Stimulated activated CD4-positive, alpha-beta T cell treated with anti-CD3 and anti-CD28 coated beads, Interleukin-4, amount 100 ng/mL, for 24 hours (primary cell): ENCODE data around the gene CLEC4M.
"Not testable (repeated sequence)": the region's sequence is repeated elsewhere in the genome, so short reads cannot be mapped to it uniquely, and the experiment has no call there.

ENCODE experiments used
- DNase-seq: peaks from one replicate; pipeline ENCODE4 v3.0.0-alpha.2; 2020

Gene CLEC4M

DNA sequence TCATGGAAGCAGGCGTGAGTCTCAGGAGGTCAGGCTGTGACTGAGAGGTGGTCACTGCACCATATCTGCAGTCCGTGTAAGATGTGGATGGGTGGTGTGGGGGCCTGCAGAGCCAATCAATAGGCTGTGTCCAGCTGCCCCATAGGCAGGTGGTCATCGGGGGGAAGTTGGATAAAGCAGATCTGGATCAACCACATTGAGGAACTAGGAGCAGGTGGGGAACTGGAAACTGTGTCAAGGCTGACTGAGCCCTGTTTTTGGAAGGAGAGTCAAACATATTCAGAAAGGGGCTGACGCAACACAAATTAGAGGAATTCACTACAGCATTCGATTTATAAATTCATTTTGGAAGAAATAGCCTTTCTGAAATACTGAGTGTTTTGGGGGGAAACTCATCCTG is 15.0 kb downstream of the CLEC4M start:
- DNase-seq, result no peak

GRCh38 chr19:7779631-7780486 is 16.8 kb downstream of the CLEC4M start:
- DNase-seq, result no peak

DNA sequence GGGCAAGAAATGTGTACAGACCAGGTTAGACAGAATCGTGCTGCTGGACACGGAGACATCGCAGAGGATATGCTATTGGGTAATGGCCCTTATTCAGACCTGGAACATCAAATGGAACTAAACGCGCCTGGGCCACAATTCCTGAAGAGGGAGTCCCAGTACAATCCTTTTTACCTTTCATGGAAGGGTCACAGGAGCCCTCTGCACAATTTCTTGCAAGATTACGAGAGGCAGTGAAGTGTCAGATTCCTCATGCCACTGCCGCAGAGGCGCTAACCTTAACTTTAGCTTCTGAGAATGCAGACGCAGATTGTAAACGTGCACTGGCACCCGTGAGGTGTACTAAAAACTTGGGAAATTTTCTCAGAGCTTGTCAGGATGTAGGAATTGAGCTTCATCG is 18.1 kb downstream of the CLEC4M start:
- no peak for DNase-seq

DNA sequence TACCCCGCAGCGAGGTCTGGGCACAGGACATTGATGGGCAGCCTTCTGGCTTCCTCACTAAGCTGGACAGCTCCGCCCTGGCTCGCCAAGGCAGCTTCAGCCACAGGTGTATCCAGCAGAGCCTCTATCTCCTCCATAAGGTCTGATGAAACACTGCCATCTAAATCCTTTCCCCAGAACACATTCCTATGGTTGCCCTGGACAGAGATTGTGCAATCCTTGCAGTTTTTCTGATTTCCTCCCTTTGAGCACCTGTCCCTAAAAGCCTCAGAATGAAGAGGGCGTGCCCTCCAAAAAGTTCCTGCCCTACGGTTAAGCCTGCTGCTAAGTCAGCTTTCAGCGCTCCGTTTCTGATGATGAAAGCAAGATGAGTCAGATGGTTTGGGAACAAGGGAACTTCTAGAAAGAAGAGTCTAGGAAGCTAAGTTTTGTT is 21.0 kb downstream of the CLEC4M start:
- DNase-seq, result no peak

DNA sequence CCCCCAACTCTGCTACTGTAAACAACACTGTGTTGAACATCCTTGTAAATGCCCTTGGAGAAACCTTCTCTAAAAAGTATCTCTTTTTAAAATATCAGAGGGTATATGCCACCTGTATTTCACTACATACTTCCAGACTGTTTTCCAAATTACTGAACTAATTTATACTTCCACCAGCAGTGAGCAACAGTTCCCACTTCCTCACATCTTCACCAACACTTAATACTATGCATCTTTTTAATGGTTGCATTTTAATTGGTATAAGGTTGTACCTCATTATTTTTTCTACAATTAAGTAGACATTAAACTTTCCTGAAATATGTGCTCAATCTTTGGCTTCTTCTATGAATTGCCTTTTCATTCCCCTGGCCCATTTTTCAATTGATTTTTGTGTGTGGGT is 21.8 kb downstream of the CLEC4M start:
- DNase-seq, result no peak

DNA sequence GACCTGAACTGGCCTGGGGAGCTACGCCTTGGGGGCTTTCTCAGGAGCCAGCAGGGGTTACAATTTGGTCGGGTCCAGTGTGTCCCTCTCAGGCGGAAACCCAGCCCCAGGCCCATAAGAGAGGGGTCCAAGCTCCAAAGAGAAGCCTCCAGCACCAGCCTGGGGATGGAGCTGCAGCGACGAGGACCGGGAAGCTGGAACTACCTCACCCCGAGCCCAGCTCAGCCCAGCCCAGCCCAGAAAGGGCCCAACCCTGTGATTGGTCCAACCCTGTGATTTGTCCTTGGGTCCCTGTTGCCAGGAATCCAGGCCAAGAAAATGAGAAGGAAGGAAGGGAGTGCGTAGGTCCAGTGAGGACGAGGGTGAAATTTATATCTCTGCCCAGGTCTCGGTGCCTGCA is 24.1 kb downstream of the CLEC4M start:
- DNase-seq, result no peak

DNA sequence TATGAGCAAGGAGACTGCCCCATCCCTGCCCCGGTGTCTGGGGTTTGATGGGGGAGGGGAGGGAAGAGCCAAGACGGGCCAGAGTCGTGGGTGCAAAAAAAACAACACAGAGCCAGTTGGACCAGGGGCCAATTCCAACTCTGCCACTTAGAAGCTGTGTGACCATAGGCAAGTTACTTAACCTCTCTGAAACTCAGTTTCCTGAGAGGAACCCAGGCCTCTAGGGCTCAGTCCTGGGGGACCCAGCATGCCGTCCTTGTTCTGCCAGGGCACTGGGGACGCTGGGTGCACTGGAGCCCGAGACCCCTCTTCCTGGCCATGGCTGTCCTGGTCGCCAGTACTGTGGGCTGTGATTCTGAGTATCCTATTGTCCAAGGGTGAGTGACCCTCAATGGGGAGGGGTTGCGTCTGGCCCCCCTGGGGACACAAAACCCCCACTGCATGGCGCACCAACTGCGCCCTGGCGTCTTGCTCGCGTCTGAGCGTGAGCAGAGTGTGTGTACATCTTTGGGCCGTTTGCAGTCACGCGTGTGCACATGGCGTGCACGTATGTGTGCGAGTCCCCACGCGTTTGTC is 24.6 kb downstream of the CLEC4M start:
- no peak for DNase-seq

DNA sequence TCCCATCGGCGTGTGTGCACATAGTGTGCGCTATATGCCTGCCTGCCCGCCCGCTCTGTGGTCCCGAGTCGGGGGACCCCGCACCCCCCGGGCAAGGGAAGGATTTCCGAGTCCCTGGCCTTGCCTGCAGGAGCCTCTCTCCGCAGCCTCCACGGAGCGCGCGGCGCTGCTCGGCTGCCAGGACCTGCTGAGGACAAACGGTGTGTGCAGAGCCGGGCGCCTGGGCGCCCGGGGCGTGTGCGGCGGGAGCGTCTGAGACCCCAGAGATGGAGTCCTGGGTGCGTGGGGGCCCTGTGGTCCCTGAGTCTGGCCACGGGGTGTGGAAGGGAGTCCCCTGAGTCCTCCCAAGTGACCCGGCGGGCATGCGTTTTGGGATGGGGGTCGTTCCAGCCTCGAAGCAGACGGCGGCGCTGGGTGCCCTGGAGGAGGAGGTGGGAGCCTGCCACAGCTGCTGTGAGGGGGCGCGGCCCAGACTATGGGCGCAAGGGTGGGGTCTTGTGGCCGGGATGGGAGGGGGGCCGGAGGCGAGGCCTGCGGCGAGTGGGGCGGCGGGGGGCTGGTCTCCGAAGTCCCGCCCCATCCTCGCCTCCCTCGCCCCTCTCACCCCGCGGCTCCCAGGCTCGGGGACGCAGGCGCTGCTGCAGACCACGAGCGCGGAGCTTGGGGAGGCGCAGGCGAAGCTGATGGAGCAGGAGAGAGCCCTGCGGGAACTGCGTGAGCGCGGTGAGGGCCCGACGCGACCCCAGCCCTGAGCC is 25.3 kb downstream of the CLEC4M start:
- no peak for DNase-seq

- no peak for DNase-seq
Observed at GRCh38 chr19:7788933-7789323, 25.9 kb downstream of the CLEC4M start.

GRCh38 chr19:7789447-7789846 is 26.4 kb downstream of the CLEC4M start:
- DNase-seq, result peak; percentile 28

GRCh38 chr19:7790416-7790815 is 27.4 kb downstream of the CLEC4M start:
- DNase-seq, result no peak

- DNase-seq, result no peak
Observed at GRCh38 chr19:7792281-7792680, 29.2 kb downstream of the CLEC4M start.

DNA sequence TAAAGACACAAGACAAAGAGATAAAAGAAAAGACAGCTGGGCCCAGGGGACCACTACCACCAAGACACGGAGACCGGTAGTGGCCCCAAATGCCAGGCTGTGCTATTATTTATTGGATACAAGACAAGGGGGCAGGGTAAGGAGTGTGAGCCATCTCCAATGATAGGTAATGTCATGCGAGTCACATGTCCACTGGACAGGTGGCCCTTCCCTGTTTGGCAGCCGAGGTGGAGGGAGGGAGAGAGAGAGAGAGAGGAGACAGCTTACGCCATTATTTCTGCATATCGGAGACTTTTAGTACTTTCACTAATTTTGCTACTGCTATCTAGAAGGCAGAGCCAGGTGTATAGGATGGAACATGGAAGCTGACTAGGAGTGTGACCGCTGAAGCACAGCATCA is 29.7 kb downstream of the CLEC4M start:
- not testable (repeated sequence) for DNase-seq

GRCh38 chr19:7793493-7793892 is 30.4 kb downstream of the CLEC4M start:
- no peak for DNase-seq

- no peak for DNase-seq
Observed at GRCh38 chr19:7795555-7796161, 32.6 kb downstream of the CLEC4M start.

DNA sequence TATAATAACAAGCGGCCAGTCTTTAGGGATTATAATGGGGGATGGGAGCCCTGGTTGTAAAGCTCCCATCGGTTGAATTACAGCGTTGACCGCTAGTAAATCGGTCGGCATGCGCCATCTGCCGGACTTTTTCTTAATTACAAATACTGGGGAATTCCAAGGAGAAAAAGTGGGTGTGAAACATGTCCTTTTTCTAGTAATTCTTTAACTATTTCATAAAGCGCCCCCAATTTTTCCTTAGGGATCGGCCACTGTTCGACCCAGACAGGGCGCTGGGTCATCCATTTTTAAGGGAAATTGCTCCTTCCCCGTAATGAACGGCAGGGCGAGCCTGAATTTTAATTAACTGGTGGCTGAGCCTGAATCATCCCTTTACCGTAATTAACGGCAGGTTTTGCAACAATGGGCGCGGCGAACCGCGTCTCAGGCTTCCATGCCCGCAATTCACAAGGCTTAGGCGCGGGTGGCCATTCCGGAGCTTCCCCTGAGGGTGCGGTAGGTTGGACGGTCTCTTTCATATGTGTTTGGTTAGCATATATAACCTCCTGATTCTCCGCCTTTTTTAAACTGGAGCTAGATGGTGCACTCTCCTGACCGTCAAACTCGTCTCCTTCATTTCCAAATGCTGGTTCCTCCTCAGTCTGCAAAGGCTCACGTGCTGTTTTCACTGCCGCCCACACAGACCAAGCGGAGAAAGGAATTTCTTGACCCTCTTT is 36.8 kb downstream of the CLEC4M start:
- DNase-seq, result peak; percentile 74

DNA sequence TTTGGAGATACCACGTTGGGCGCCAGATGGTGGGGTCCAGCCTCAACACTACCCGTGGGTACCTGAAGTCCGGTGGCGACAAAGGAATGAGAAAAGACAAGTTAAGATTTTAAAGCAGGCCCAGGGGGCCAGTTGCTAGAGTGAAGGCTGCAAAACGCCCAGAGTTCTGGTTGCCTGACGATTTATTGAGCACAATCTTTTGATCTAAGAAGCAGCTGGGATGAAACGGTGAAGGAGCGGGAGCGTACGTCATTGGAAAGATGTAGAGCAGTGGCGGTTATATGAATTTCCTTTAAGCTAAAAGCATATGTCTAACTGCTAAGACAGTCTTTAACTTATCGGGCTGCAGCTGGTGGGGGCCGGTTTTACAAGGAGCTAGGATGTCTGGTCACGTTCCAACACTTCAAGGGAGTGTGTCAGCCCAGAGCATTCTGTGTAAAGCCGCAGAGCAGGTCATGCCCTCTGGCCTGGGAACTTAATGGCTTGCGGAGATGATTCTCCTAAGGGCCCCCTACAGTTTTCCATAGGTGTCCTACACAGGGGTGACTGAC is 38.1 kb downstream of the CLEC4M start:
- no peak for DNase-seq

GRCh38 chr19:7806234-7806633 is 43.2 kb downstream of the CLEC4M start:
- DNase-seq, result no peak

GRCh38 chr19:7806876-7807275 is 43.8 kb downstream of the CLEC4M start:
- DNase-seq, result no peak

DNA sequence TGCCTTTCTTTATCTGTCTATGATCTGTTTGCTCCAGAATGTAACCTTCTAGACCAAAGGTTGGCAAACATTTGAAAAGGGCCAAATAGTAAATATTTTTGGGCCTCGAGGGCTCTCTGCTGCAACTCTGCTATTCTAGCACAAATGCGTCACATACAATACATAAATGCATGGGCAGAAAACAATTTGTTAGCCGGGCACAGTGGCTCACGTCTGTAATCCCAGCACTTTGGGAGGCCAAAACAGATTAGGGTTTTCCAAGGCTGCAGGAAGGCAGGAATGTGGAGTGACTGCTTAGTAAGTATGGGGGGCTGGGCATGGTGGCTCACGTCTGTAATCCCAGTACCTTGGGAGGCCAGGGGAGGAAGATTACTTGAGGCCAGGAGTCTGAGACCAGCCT is 45.1 kb downstream of the CLEC4M start:
- DNase-seq, result no peak

DNA sequence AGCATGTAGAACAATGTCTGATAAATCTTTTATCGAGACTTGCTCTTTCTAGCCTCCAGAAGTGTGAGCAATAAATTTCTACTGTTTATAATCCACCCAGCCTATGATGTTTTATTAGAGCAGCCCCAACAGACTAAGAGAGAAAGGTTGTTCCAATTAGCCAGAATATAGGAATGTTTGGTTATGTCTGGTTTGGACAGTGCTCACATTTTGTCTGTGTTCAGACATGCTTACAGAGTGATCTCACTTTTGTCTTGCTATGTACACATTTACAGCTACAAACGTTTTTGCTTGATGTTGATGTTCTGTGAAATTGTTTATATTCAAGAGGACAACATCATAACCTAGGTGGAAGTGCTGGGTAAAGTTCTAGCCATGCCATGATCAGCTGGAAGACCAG is 48.9 kb downstream of the CLEC4M start:
- DNase-seq, result no peak

GRCh38 chr19:7815325-7815724 is 52.3 kb downstream of the CLEC4M start:
- DNase-seq, result no peak
